Activated CD4-positive, alpha-beta T cell treated with anti-CD3 and anti-CD28 coated beads, Interleukin-2, amount 50 U/mL, for 24 hours (primary cell): ENCODE data around the gene FUT8.

ENCODE experiments used
- DNase-seq, 2 donors: peaks; one replicate each; pipeline ENCODE4 v3.0.0-alpha.2; 2020; ENCODE audit warnings: low read depth in 1 of 2, low spot score in 1 of 2

The FUT8 gene

DNA sequence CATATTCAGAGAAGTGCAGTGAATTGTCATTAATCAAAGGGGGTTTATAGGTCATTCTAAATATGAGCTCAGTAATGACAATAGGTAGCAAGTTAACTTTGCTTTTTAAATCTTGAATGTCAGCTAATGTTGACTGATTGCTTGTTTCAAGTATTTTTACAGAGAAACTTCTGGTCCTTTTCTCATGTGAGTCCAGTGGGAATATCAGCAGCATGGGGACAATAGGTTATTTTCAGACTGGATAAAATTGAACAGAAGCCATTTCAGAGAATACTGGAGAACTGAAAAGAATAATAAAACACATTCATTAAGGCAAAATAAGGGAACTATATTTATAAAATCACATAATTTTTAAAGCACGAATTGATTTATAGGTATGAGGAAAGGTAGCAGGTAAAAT, 78.7 kb downstream of the FUT8 start:
- no peak for DNase-seq

DNA sequence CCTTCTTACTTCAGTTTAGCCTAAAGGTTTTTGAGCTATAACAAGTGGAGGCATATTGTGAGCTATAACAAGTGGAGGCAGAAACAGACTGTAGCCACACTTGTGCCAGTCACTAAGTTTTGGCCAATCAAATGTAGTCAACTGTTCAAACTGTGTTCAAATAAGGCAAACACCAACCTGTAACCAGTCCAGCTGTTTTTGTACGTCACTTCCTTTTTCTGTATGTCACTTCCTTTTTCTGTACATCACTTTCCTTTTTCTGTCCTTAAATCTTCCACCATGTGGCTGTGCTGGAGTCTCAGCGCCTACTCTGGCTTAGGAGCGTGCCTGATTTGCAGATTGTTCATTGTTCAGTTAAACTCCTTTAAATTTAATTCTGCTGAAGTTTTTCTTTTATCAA, 79.7 kb downstream of the FUT8 start:
- no peak for DNase-seq

DNA sequence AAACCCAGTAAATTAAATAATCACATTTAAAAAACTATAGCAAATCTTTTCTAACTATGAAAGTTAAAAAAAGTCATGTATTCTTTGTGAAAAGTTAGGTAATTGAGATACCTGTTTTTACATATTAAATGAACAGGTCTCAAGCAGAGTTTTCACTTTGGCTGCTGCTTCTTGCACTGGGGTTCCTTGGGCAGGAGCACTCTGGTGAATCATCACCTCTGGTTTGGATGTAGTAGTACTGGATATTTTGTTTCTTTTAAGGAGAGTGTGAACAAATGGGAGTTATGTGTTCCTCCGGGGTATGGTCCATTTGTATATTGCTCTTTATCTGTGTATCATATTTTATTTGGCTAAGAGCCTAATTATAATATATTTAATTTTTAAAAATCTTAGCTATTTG, 82.7 kb downstream of the FUT8 start:
- DNase-seq = no peak

DNA sequence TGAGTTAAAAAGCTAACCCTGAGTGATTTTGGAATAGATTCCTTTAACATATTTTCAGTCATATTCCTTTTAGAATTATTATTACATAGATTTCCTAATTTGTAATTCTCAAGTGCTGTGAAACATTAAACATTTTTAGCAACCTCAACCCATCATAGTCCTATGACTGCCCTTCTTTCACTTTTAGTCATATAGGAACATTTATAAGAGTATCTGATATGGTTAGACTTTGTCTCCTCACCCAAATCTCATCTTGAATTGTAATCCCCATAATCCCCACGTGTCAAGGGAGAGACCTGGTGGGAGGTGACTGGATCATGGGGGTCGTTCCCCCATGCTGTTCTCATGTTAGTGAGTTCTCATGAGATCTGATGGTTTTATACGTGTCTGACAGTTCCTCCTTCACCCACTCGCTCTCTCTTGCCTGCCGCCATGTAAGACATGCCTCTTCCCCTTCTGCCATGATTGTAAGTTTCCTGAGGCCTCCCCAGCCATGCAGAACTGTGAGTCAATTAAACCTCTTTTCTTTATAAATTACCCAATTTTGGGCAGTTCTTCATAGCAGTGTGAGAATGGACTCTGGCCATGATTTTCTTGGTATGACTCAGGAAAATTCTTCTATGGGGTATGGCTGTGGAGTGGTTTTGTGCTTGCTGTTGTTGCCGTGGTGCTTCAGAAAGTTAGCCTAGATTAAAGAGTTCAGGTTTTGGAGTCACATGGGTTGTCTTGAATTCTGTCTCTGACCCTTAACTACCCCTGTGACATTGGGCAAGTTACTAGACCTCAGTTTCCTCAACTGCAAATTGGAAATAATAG, 83.9 kb downstream of the FUT8 start:
- no peak for DNase-seq

DNA sequence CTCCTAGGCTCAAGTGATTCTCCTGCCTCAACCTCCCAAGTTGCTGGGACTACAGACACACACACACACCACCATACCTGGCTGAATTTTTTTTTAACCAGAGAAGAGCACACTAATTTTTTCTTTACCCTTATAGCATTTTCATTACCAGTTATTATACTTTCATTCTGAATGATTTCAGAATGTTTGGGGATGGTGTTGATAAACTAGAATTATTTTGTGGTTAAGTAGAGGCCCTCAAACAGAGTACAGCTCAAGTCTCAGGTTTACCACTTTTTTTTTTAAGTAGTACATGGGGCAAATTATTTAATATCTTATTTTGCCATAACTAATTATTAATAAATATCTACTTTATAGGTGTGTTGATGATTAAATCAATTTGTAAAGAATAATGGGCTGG, 86.6 kb downstream of the FUT8 start:
- no peak for DNase-seq

DNA sequence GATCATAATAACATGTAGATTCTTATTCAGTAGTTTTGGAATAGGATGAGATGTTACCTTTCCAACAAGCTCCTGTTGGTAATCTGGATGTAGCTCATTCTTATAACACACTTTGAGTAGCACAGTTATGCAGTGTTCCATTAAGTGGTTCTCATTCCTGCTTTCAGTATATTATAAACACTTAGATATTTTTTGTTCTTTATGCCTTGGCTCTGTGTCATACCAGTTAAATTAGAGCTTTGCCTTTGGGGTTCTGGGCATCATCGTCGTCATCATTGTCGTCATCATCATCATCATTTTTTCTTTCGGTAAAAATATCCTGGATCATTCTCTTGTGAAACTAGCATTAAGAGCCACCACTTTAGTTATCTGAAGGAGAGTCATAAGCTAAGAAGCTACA, 87.5 kb downstream of the FUT8 start:
- DNase-seq = no peak

DNA sequence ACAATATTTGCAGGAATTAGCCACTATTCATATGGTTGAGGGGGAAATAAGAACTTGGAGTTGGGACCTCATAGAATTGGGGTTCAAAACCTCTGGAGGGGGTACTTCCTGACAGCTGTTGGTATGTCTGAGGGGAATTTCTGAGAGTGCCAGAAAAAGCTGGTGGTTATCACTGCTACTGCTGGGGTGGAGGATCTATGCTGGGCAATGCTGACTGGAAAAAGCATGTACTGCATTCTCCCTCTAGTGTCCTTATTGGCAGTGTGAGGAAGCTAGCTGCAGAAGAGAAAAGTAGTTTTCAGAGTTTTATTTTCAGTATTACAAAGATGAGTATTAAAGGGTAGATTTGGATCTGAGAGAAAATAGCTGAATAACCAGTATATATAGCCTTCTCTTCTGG, 88.8 kb downstream of the FUT8 start:
- no peak for DNase-seq

DNA sequence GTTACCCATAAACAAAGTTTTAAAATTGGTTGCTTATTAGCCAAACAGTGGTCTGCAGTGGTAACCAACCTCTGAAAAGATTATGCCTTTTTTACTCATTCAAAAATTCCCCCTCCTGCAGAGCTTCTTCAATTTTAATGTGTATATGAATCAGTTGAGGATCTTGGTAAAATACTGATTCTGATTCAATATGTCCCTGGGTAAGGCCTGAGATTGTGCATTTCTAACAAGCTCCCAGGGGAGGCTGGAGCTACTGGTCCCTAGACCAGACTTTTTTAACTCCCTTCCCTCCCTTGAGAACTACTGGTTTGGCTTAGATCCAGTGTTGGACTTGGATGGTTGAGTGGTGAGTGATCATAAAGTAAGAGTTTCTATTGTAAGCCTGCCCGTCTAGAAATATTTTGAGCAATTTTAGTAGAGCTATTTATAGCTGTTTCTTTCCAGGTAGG, 90.2 kb downstream of the FUT8 start:
- DNase-seq = no peak

DNA sequence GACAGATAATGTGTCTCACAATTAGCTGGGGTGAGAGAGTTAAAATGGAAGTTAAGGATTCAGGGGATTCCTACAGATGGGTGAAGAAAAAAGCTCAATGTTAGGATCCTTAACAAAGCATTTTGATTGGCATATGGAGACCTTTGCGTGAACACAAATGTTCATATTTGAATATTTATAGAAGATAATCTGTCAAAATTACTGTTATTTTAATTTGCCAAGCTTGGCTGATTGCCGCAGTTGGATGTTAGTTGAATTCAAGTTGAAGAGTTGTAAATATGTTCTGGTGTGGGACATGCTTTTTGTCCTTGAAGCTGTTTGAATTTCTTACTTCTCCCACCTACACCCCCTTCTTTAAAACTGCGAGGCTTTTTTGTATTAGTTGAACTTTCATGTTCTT, 91.2 kb downstream of the FUT8 start:
- no peak for DNase-seq

DNA sequence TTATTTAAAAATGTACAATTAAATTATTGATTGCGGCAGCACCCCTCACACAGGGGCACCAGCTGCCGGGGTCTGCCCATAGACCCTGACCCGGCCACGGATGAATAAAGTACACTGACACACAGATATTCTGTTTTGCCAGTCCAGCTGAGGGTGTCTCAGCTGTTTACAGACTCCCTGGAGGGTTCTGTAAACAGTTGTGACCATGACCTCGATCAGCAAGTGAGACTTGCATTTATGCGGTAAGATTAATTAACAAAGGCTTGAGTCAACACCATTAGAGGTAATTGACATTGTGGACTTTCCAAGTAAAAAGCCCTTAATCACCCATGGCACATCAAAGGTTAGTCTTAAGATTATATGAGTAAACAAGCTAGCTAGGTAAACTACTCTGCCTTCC, 94.3 kb downstream of the FUT8 start:
- DNase-seq = no peak

DNA sequence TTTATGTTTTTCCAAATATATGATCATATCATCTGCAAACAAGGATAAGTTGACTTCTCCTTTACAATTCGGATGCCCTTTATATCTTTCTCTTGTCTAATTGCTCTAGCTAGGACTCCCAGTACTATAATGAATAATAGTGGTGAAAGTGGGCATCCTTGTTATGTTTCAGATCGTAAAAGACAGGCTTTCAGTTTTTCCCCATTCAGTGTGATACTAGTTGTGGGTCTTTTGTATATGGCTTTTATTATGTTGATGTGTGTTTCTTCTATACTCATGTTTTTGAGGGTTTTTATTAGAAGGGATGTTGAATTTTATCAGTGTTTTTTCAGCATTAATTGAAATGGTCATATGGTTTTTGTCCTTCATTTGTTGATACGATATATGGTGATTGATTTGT, 97.3 kb downstream of the FUT8 start:
- no peak for DNase-seq

DNA sequence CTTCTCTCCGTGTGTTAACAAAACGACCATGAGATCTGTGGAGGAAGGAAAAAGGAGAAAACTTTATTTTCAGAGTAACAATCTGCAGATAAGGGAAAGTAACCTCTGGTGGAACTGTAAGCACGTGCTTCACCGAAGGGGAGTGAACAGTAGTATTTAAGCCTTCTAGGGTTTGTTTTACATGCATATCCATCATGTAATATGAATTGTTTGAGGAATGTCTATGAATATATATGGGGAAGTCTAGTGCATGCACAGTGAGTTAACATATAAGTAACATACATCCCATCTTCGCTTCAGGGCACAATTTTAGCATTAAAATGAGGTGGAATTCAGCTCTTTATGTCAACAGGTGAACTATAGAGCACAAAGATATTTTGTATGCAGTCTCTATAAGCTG, 101.1 kb downstream of the FUT8 start:
- DNase-seq = no peak

DNA sequence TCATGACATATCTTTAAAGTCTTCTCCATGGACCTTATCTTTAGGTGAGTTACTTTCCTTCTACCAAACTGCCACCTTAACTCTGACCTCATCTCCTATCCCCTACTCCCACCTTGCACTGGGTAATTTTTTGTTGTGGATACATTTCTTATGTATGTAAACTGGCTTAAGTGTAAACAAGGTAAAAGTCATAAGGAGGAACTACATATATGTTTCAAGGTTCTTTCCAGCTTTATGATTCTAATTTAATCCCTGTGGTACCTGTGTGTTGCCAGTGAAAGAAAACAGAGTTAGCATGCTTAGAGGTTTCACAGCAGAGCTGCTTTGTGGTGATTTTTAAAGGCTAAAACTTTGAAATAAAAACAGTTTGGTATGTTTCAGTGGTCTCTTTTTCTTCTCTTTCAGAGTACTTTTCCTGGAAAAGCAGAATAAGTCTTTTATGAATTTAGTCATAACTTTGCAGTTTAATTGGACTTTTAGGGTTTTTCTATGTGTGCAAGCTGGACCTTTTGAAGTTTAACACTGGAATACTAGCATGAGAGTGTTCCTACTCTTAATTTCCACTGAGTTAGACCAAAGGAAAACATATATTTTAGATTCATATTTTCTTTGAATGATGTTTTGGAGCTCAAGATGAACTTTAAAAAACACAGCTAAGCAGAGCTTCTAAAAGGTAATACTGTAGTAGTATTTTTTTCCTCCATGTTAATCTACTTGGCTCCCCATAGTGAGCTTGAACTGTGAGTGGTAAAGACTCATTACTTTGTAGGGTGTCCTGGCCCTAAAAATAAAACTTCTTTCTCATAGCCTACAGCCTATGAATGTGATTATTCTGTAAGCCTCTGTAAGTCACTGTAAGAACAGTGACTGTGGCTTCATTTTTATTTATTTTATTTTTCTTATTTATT, 105.4 kb downstream of the FUT8 start:
- DNase-seq = no peak

DNA sequence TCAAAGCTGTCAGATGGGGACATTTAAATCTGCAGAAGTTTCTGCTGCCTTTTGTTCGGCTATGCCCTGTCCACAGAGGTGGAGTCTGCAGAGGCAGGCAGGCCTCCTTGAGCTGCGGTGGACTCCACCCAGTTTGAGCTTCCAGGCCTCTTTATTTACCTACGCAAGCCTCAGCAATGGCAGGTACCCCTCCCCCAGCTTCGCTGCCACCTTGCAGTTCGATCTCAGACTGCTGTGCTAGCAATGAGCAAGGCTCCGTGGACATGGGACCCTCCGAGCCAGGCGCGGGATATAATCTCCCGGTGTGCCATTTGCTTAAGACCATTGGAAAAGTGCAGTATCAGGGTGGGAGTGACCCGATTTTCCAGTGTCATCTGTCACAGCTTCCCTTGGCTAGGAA, 115.5 kb downstream of the FUT8 start:
- DNase-seq = no peak

DNA sequence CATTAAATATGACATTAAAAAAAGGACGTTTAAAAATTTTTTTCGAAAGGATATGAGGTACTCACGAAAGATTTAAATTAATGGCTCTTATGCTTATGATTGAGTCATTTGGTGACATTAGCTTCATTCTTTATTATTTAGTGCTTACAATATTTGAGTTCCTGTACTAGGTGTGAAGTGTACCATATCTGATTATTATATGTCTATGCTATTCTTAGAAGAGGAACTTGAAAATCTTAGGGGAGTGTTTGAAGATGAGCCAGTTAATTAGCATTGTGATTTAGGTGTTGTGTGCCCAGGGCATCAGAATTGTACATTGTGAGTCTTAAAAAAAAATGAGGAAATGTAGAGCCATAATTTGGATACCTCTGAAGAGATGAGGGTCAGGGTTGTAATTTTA, 118.6 kb downstream of the FUT8 start:
- no peak for DNase-seq

DNA sequence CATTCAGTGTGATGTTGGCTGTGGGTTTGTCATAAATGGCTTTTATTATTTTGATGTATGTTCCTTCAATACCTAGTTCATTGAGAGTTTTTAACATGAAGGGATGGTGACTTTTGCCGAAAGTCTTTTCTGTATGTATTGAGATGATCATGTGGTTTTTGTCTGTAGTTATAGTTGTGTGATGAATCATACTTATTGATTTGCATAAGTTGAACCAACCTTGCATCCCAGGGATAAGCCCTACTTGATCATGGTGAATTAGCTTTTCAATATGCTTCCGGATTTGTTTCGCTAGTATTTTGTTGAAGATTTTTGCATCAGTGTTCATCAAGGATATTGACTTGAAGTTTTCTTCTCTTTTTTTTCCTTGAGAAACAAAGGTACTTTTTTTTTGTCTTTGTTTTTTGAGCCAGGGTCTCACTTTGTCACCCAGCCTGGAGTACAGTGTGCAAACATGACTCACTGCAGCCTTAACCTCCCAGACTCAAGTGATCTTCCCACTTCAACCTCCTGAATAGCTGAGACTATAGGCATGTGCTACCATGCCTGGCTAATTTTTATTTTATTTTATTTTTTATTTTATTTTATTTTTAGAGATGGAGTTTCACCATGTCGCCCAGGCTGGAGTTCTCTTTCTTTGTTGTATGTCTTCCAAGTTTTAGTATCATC, 121.3 kb downstream of the FUT8 start:
- DNase-seq = no peak

DNA sequence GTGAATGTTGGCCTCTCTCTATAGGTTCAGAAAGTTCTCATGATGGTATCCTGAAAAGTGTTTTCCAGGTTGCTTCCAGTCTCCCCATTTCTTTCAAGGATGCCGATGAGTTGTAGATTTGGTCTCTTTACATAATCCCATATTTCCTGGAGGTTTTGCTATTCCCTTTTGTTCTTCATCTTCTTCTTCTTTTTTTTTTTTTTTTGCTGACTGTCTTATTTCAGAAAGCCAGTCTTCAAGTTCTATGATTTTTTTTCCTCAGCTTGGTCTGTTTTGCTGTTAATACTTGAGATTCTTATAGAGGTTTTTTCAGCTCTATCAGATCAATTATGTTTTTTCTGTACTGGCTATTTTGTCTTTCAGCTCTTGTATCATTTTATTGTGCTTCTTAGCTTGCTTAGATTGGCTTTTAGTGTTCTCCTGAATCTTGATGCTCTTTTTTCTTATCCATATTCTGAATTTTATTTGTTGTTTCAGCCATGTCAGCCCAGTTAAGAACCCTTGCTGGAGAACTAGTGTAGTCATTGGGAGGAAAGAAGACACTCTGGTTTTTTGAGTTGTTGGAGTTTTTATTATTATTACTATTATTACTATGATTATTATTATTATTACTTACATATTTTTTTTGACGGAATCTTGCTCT, 124.4 kb downstream of the FUT8 start:
- DNase-seq = no peak

DNA sequence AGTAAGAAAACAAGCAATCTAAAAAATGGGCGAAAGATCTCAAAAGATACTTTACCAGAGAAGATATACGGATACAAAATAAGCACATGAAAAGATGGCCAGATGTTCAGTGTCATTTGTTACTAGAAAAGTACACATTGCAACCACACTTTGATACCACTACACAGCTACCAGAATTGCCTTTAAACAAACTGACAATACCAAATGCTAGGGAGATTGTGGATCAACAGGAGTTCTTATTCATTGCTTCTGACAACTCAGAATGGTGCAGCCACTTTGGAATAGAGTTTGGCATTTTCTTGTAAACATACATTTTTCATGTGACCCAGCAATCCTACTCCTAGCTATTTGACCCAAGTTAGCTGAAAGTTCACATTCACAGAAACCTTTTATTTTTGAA, 136.3 kb downstream of the FUT8 start:
- no peak for DNase-seq

DNA sequence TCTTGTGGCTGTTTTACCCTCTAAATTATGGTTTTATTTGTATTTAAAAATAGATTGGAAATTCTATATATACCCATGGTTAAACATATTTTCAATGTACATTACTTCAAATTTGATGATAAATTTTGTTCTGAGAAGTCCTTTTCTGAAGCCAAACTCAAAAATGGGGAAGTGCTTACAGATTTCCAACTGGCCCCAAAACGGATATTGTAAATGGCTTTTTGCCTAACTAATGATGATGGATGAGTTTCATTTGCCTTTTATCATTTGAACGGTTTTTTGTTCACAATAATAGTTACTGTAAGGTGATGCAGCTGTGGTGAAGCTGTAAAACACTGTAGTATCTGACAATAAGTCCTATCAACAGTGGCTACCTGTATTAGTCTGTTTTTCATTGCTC, 136.9 kb downstream of the FUT8 start:
- no peak for DNase-seq

DNA sequence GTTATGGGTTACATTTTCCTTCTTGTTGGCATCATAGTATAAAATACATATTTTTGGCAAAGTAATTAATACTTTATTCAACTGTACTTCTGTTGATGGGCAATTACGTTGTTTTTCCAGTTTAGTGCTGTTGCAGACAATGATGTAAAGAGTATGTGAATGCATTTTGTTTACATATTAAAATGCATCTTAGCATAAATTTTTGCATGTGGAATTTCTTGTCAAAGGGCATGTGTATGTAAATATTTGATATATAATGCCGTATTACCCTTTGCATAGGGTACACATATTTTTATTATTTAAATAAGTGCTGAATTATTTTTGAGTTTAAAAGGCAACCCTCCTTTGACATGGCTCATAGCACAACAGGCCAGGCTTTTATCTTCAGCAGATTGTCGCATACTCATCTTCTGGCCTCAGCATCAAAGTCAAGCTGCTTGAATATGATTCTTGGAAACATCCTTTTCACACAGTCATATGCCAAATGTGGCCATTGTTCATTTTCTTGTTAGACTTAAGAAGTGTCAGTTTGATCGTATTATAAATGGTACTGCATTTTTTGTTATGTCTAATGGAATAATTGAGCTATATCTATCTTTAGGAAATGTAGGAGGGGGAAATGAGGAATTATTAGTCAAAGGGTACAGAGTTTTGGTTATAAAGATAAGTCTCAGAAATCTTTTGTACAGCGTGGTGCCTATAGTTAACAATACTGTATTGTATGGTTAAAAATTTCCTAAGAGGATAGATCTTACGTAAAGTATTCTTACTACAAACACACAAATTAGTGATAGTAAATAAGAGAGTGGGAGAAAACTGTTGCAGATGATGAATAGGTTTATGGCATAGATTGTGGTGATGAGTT, 138.5 kb downstream of the FUT8 start:
- DNase-seq = peak in 1 of 2 donors; percentile 3
